GM18873 (cell line): ENCODE measurements around the gene TLX2.

Source experiments
- ATAC-seq: cut with Tn5 transposase; IDR thresholded peaks from one replicate; pipeline ENCODE4 v1.9.1; 2021; ENCODE audit warnings: mild to moderate bottlenecking, moderate library complexity, moderate number of reproducible peaks; ENCODE audit not compliant: unreplicated experiment, low FRiP score

Gene TLX2

GRCh38 chr2:74496997-74497776, 17.1 kb upstream of the TLX2 start:
- no peak for ATAC-seq

GRCh38 chr2:74497777-74498499, 16.3 kb upstream of the TLX2 start:
- ATAC-seq, result no peak

GRCh38 chr2:74498500-74499266, 15.6 kb upstream of the TLX2 start:
- ATAC-seq, result no peak

GRCh38 chr2:74499267-74499939, 14.8 kb upstream of the TLX2 start, which contains the start of gene LBX2:
Gene LBX2, minus strand, starts transcription at chr2:74499603. Its CDS starts 66 bp downstream, at chr2:74499537.
- no peak for ATAC-seq

GRCh38 chr2:74499940-74500577, 14.2 kb upstream of the TLX2 start:
- no peak for ATAC-seq

- ATAC-seq, result no peak
These were observed 13.7 kb upstream of the TLX2 start for GRCh38 chr2:74500578-74500946.

- ATAC-seq, result no peak
These were observed 12.7 kb upstream of the TLX2 start for GRCh38 chr2:74501335-74502071.

GRCh38 chr2:74502147-74502719, 12.0 kb upstream of the TLX2 start:
- no peak for ATAC-seq

- ATAC-seq, result no peak
These were observed 11.3 kb upstream of the TLX2 start for GRCh38 chr2:74502720-74503505.

- ATAC-seq, result no peak
These were observed 10.5 kb upstream of the TLX2 start for GRCh38 chr2:74503506-74504475.

GRCh38 chr2:74504591-74504990, 9.7 kb upstream of the TLX2 start:
- no peak for ATAC-seq

- ATAC-seq, result no peak
These were observed 8.6 kb upstream of the TLX2 start for GRCh38 chr2:74505448-74506246.

- ATAC-seq, result peak; percentile 84
These were observed 6.9 kb upstream of the TLX2 start, which contains the start of gene PCGF1 for GRCh38 chr2:74507145-74507925. Gene PCGF1, minus strand, starts transcription at chr2:74507695. Its CDS starts 27 bp downstream, at chr2:74507668.

GRCh38 chr2:74507926-74508520, 6.2 kb upstream of the TLX2 start:
- no peak for ATAC-seq

GRCh38 chr2:74510272-74510671, 4.0 kb upstream of the TLX2 start:
- ATAC-seq, result no peak
